ENCODE data around the gene NCKAP5.

The NCKAP5 gene

DNA sequence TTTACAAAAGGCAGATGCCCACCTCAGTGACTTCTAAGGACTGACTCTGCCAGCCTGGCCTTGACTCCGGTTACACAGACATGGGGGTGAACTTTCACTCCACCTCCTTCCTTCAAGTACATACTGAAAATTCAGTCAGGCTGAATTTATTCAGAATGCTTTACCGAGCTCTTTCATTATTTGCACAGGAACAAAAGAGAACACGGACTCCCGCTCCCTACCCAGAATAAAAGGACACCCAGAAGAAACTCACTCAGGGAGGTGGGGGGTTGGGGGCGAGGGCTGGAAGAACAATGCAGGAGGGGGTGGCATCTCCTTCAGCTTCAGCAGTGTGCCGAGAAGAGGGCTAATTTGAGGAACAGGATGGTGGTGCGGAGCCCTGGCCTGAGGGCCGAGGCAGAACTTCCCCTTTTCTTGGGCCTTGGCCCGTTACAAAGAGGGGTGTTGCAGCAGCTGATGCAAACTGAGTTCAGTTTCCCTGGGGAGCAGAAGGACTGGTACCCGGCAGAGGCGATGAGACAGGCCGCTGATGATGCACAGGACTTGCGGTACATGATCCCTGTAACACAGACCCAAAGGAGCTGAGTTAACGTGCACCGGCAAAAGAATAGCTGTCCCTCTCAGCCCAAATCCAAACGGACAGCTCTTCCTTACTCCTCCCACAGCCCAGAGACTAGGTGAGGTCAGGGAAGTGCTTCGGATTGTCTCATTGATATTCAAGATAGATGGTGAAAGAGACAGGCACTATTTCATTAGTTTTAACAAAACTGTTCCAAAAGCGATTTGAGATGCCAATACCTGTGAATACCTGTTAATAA lies 922.3 kb downstream of the NCKAP5 start:
- TF ChIP-seq, protein P1, sequence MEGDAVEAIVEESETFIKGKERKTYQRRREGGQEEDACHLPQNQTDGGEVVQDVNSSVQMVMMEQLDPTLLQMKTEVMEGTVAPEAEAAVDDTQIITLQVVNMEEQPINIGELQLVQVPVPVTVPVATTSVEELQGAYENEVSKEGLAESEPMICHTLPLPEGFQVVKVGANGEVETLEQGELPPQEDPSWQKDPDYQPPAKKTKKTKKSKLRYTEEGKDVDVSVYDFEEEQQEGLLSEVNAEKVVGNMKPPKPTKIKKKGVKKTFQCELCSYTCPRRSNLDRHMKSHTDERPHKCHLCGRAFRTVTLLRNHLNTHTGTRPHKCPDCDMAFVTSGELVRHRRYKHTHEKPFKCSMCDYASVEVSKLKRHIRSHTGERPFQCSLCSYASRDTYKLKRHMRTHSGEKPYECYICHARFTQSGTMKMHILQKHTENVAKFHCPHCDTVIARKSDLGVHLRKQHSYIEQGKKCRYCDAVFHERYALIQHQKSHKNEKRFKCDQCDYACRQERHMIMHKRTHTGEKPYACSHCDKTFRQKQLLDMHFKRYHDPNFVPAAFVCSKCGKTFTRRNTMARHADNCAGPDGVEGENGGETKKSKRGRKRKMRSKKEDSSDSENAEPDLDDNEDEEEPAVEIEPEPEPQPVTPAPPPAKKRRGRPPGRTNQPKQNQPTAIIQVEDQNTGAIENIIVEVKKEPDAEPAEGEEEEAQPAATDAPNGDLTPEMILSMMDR (IDR thresholded peaks at IDR 0.05; ENCODE audit: low read depth, low read length): no peak
- DNase-seq: no peak
- H3K27me3 ChIP-seq: no peaks in the 10 kb centered on the region

GRCh38 chr2:132645176-132645575 lies 923.1 kb downstream of the NCKAP5 start:
- H3K4me3 ChIP-seq (ENCODE audit: low read depth, low read length): no peak overlapping the region
- H3K9me3 ChIP-seq: no peaks in the 10 kb centered on the region
- H3K4me1 ChIP-seq: no peaks in the 10 kb centered on the region

More for the DNA sequence above, 922.3 kb downstream of the NCKAP5 start:
- Histone ChIP-seq H3K4me3 (ENCODE audit: low read depth, low read length) (no peak overlapping the region), H3K36me3 (no peaks in the 10 kb centered on the region), H3K9me3 (no peaks in the 10 kb centered on the region), H3K4me1 (no peaks in the 10 kb centered on the region)

GRCh38 chr2:132642415-132642814 lies 925.8 kb downstream of the NCKAP5 start:
- H3K4me3 ChIP-seq (ENCODE audit: low read depth, low read length): no peak overlapping the region
- H3K27me3 ChIP-seq: no peaks in the 10 kb centered on the region
- no peaks in the 10 kb centered on the region for H3K4me1 ChIP-seq
- TF ChIP-seq, protein P1 (IDR thresholded peaks at IDR 0.05; ENCODE audit: low read depth, low read length): no peak
- no peak for DNase-seq
- no peaks in the 10 kb centered on the region for H3K9me3 ChIP-seq
- H3K36me3 ChIP-seq: no peaks in the 10 kb centered on the region

More at GRCh38 chr2:132645176-132645575, 923.1 kb downstream of the NCKAP5 start:
- TF ChIP-seq, protein P1 (IDR thresholded peaks at IDR 0.05; ENCODE audit: low read depth, low read length): no peak
- no peaks in the 10 kb centered on the region for H3K27me3 ChIP-seq
- DNase-seq: peak; percentile 23
- no peaks in the 10 kb centered on the region for H3K36me3 ChIP-seq

DNA sequence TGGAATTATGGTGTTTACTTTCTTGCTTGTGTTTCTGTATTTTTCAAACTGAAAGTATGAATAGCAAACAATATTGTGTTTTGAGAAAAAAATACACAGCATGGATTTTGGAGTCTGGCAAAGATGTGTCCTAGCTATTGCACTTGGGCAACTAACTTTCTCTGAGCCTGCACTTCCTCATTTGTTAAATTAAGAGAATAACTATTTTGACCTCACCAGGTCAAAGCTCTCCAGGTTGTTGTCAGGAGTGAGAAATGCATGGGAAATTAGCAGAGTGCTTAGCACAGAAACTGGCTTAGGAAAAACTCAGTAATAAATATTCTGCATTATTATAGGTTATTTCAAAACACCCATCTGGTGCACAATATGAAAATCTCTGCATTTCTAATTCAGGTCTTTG lies 926.4 kb downstream of the NCKAP5 start:
- Histone ChIP-seq H3K36me3 (no peaks in the 10 kb centered on the region), H3K27me3 (no peaks in the 10 kb centered on the region), H3K9me3 (no peaks in the 10 kb centered on the region), H3K4me1 (no peaks in the 10 kb centered on the region), H3K4me3 (ENCODE audit: low read depth, low read length) (no peak overlapping the region)
- TF ChIP-seq, protein P1 (IDR thresholded peaks at IDR 0.05; ENCODE audit: low read depth, low read length): no peak
- no peak for DNase-seq

DNA sequence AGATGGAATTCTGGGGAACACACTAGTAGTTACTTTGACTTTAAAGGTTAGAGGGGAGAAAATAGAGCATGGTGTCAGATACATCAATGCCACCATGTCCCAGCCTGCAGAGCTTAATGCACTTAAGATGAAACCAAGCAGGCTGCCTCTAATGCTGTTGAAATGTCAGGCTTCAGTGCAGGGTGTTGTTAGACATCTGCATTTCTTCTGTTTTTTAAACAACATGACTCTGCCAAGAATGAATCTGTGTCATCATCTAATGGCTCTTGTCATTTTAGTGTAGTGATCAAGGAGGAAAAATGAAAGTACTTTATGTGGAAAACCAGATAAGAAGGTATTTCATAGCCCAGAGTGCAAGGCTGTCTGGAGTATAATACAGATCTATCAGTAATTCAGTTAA lies 928.1 kb downstream of the NCKAP5 start:
- H3K9me3 ChIP-seq: no peaks in the 10 kb centered on the region
- TF ChIP-seq, protein P1 (IDR thresholded peaks at IDR 0.05; ENCODE audit: low read depth, low read length): no peak
- H3K27me3 ChIP-seq: no peaks in the 10 kb centered on the region
- H3K4me1 ChIP-seq: no peaks in the 10 kb centered on the region
- no peak for DNase-seq
- H3K4me3 ChIP-seq (ENCODE audit: low read depth, low read length): no peak overlapping the region
- H3K36me3 ChIP-seq: no peaks in the 10 kb centered on the region

DNA sequence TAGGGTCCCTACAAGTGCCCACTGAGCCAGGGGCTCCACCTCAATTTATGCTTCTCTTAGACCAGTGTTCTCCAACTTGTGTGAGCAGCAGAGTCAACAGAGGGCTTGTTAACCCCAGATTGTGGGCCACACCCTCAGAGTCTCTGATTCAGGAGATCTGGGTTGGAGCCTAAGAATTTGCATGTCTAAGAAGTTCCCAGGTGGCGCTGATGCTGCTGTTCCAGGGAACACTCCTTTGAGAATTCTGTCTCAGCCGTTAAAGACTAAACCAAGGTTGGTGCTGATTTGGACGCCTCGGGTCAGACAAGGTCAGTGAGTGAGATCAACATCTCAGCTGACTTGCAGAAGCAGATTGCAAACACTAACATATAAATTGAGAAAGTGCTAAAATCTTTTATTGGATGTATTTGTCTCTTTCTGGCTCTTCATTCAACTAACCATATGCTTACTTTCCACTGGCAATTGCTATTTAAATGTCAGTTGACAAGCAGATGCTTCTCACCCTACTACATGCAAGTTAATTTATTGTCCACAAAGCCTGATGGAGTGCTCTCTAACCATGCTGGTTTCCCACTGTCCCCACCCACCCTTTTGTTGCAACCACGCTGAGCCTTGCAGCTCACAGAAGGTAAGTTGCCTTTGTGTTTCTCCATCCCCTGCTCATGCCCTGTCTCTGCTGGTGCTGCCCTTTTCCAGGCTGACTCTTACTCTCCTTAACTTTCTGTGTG lies 929.8 kb downstream of the NCKAP5 start:
- DNase-seq: no peak
- no peak overlapping the region for H3K4me3 ChIP-seq (ENCODE audit: low read depth, low read length)
- H3K4me1 ChIP-seq: no peaks in the 10 kb centered on the region
- H3K36me3 ChIP-seq: no peaks in the 10 kb centered on the region
- no peaks in the 10 kb centered on the region for H3K9me3 ChIP-seq
- TF ChIP-seq, protein P1 (IDR thresholded peaks at IDR 0.05; ENCODE audit: low read depth, low read length): no peak
- H3K27me3 ChIP-seq: no peaks in the 10 kb centered on the region

All from BE2C (cell line).